IMR-90 (cell line): ENCODE data around the gene PRTFDC1. TPM values are rescaled to one million over a fixed set of nuclear protein-coding genes. Genes with fewer than 3 reads are reported as not detected.
"Not testable (repeated sequence)": the region's sequence is repeated elsewhere in the genome, so short reads cannot be mapped to it uniquely, and the experiment has no call there.

Experiments used
- ATAC-seq: fragments of 200-7000 bp; cut with Tn5 transposase; 2 replicates; pipeline ENCODE4 v1.9.1; 2020; ENCODE audit warnings: low read depth, mild to moderate bottlenecking, moderate library complexity
- BruUV-seq: library from RNA; stranded (reverse); fragments of 400-500 nt; replicated peaks from 2 replicates; lab custom pipeline; 2021; lab: Mats Ljungman, UMichigan
- CTCF ChIA-PET: fragments of 300-600 bp; formaldehyde crosslinking; extraction: SDS; loops from one replicate; lab custom pipeline; 2021; ENCODE audit warnings: antibody characterized with exemption; lab: Yijun Ruan, JAX
- POLR2A ChIA-PET: fragments of 300-600 bp; sonication (Branson Sonifier 250); formaldehyde crosslinking; loops from one replicate; lab custom pipeline; 2022; ENCODE audit warnings: antibody characterized with exemption; ENCODE audit not compliant: unreplicated experiment; lab: Charles Lee
- DNase-seq: peaks from one replicate; pipeline ENCODE4 v3.0.0; 2013
- H2AFZ ChIP-seq: replicated peaks from 2 replicates; pipeline ENCODE3; 2013; ENCODE audit warnings: low read length, mild to moderate bottlenecking; ENCODE audit not compliant: poor library complexity
- H2AK5ac ChIP-seq: 2 replicates; pipeline ENCODE4 v1.6.1; 2013; ENCODE audit warnings: low read depth, low read length, inconsistent platforms
- H2AK9ac ChIP-seq: replicated peaks from 2 replicates; pipeline ENCODE3; 2013; ENCODE audit warnings: mild to moderate bottlenecking, low read depth, low read length, moderate library complexity; ENCODE audit not compliant: poor library complexity
- H2BK120ac ChIP-seq: 2 replicates; pipeline ENCODE4 v1.6.1; 2013; ENCODE audit warnings: low read depth, low read length, inconsistent platforms
- H2BK15ac ChIP-seq: 3 replicates; pipeline ENCODE4 v1.6.1; 2013; ENCODE audit warnings: low read depth, low read length, inconsistent platforms
- H2BK20ac ChIP-seq: 2 replicates; pipeline ENCODE4 v1.6.1; 2013; ENCODE audit warnings: low read depth, mild to moderate bottlenecking, inconsistent platforms, low read length, moderate library complexity
- H2BK5ac ChIP-seq: 2 replicates; pipeline ENCODE4 v1.6.1; 2013; ENCODE audit warnings: mild to moderate bottlenecking, low read depth, low read length, inconsistent platforms; ENCODE audit not compliant: poor library complexity, severe bottlenecking
- H3K14ac ChIP-seq: replicated peaks from 2 replicates; pipeline ENCODE4 v1.6.1; 2013; ENCODE audit warnings: low read depth, low read length, inconsistent platforms
- H3K18ac ChIP-seq: 2 replicates; pipeline ENCODE4 v1.6.1; 2013; ENCODE audit warnings: low read depth, low read length, control low read depth
- H3K23ac ChIP-seq: 2 replicates; pipeline ENCODE4 v1.6.1; 2013; ENCODE audit warnings: low read depth, low read length, inconsistent platforms
- H3K27ac ChIP-seq: 2 replicates; pipeline ENCODE4 v1.5.1; 2013; ENCODE audit warnings: mild to moderate bottlenecking, control low read depth, low read length; ENCODE audit not compliant: insufficient read depth
- H3K27me3 ChIP-seq: 2 replicates; pipeline ENCODE4 v1.6.1; 2013; ENCODE audit warnings: low read length; ENCODE audit not compliant: control insufficient read depth, insufficient read depth
- H3K36me3 ChIP-seq: 2 replicates; pipeline ENCODE4 v1.6.1; 2013; ENCODE audit warnings: low read length, mixed read lengths; ENCODE audit not compliant: control insufficient read depth, insufficient read depth
- H3K4ac ChIP-seq: 2 replicates; pipeline ENCODE4 v1.6.1; 2013; ENCODE audit warnings: low read depth, low read length, inconsistent platforms
- H3K4me1 ChIP-seq: 2 replicates; pipeline ENCODE4 v1.6.1; 2013; ENCODE audit warnings: low read length, mixed read lengths; ENCODE audit not compliant: control insufficient read depth, insufficient read depth
- H3K4me2 ChIP-seq: 2 replicates; pipeline ENCODE4 v1.6.1; 2013; ENCODE audit warnings: low read depth, mild to moderate bottlenecking, control low read depth, low read length, moderate library complexity
- H3K4me3 ChIP-seq: 2 replicates; pipeline ENCODE4 v1.5.1; 2013; ENCODE audit warnings: low read depth, mild to moderate bottlenecking, control low read depth, low read length, moderate library complexity; ENCODE audit not compliant: insufficient read depth
- H3K56ac ChIP-seq: 2 replicates; pipeline ENCODE4 v1.6.1; 2013; ENCODE audit warnings: low read length, inconsistent platforms; ENCODE audit not compliant: insufficient read depth; ENCODE audit errors: extremely low read depth
- H3K79me1 ChIP-seq, 2 experiments: 2 replicates each; pipeline ENCODE4 v1.6.1; 2013; ENCODE audit warnings: low read length in 2 of 2, inconsistent platforms in 1 of 2, low read depth in 1 of 2
- H3K9ac ChIP-seq: 2 replicates; pipeline ENCODE4 v1.6.1; 2013; ENCODE audit warnings: low read depth, low read length, control low read depth
- H3K9me1 ChIP-seq: 2 replicates; pipeline ENCODE4 v1.6.1; 2013; ENCODE audit warnings: low read length, inconsistent platforms; ENCODE audit not compliant: insufficient read depth
- H3K9me3 ChIP-seq: 2 replicates; pipeline ENCODE4 v1.6.1; 2013; ENCODE audit warnings: low read length; ENCODE audit not compliant: control insufficient read depth, insufficient read depth
- H4K20me1 ChIP-seq: 2 replicates; pipeline ENCODE4 v1.6.1; 2013; ENCODE audit warnings: low read length, inconsistent platforms; ENCODE audit not compliant: insufficient read depth
- H4K5ac ChIP-seq: 2 replicates; pipeline ENCODE4 v1.6.1; 2013; ENCODE audit warnings: mild to moderate bottlenecking, low read depth, low read length, control low read depth
- H4K8ac ChIP-seq, 2 experiments: 2 replicates each; pipeline ENCODE4 v1.6.1; 2013; ENCODE audit warnings: low read depth in 2 of 2, low read length in 2 of 2, control low read depth in 1 of 2, inconsistent platforms in 1 of 2
- H4K91ac ChIP-seq: 2 replicates; pipeline ENCODE4 v1.6.1; 2013; ENCODE audit warnings: low read depth, low read length, inconsistent platforms; ENCODE audit not compliant: insufficient read depth
- WGBS, 2 experiments: methylation state at CpG; one replicate each; pipeline versions ENCODE4 v1.1.5 to v1.1.7; 2013; ENCODE audit warnings: missing lambda C conversion rate in 2 of 2; ENCODE audit not compliant: insufficient read length in 1 of 2; ENCODE audit errors: extremely low coverage in 2 of 2; 5-methylcytosine and 5-hydroxymethylcytosine counted together
- dilution Hi-C: fragments of 300-500 bp; cut with HindIII; formaldehyde crosslinking; loops from one replicate; pipeline ENCODE4 v1.14.3; 2018; ENCODE audit warnings: low sequenced_read_pairs; ENCODE audit not compliant: unreplicated experiment
- in situ Hi-C: fragments of 300-500 bp; cut with MboI; formaldehyde crosslinking; loops from 3 replicates; pipeline ENCODE4 v1.14.3; 2019; ENCODE audit warnings: low sequenced_read_pairs, inconsistent platforms, mixed read lengths
- intact Hi-C: fragments of 100-400 bp; cut with micrococcal nuclease; formaldehyde crosslinking; loops from 2 replicates; pipeline ENCODE4 v1.10.0; 2022
- polyA plus RNA-seq, 3 experiments: library from polyadenylated mRNA; depleted of rRNA; stranded (reverse); fragments of >200 nt; gene quantifications; 2 replicates each; pipeline ENCODE4 v1.2.3, GENCODE V29; 2012; ENCODE audit warnings: low replicate concordance in 1 of 3
- total RNA-seq: library from RNA; depleted of rRNA; stranded (reverse); fragments of >200 nt; gene quantifications from 2 replicates; pipeline ENCODE4 v1.2.3, GENCODE V29; 2012

The PRTFDC1 gene
- total and polyA plus RNA-seq, 2 of the 4 experiments (the other 2 are of a cell fraction), result 12.3 to 17.9 TPM

- H3K27ac ChIP-seq, H3K4me2 ChIP-seq, H3K9me3 ChIP-seq, H2BK5ac ChIP-seq, H3K18ac ChIP-seq, H2BK20ac ChIP-seq, H3K9me1 ChIP-seq, H2AFZ ChIP-seq, DNase-seq, H4K91ac ChIP-seq, H4K5ac ChIP-seq, H2BK120ac ChIP-seq, H4K8ac ChIP-seq, intact Hi-C loops, dilution Hi-C loops, H3K4ac ChIP-seq, H3K4me1 ChIP-seq, H3K56ac ChIP-seq, H3K27me3 ChIP-seq, H3K9ac ChIP-seq, H3K4me3 ChIP-seq, H3K23ac ChIP-seq, in situ Hi-C loops, H3K79me1 ChIP-seq, H3K36me3 ChIP-seq, H2BK15ac ChIP-seq, H2AK9ac ChIP-seq, H4K20me1 ChIP-seq, H2AK5ac ChIP-seq, BruUV-seq, POLR2A ChIA-PET, ATAC-seq, H3K14ac ChIP-seq: not testable (repeated sequence)
- WGBS, 2 experiments, result no CpG with 5 or more reads among the region's 2 CpGs
- CTCF ChIA-PET, result interaction anchor here (1.4 kb wide), 1 partner anchor 11 kb away, joined by 3 read pairs; no protein-coding TSS in a partner anchor
These were observed 114.6 kb downstream of the PRTFDC1 start for GRCh38 chr10:24837781-24838180.
